ENCODE results near the gene CEP120.
"Not testable (repeated sequence)": the region's sequence is repeated elsewhere in the genome, so short reads cannot be mapped to it uniquely, and the experiment has no call there.

- not testable (repeated sequence) for TF ChIP-seq CTCF (IDR thresholded peaks at IDR 0.05; ENCODE audit: low read length); EZH2 (optimal IDR thresholded peaks at IDR 0.05; ENCODE audit: low read depth, low read length)
These were observed 21.2 kb downstream of the CEP120 start for GRCh38 chr5:123401999-123402398.

All from MM.1S (cell line).